CD4-positive, alpha-beta T cell treated with Interleukin-10 for 1 hour (primary cell): ENCODE results near the gene DUSP2.
"Not testable (repeated sequence)": the region's sequence is repeated elsewhere in the genome, so short reads cannot be mapped to it uniquely, and the experiment has no call there.

ENCODE experiments used
- DNase-seq: peaks from one replicate; pipeline ENCODE4 v3.0.0-alpha.2; 2020

DUSP2 gene

DNA sequence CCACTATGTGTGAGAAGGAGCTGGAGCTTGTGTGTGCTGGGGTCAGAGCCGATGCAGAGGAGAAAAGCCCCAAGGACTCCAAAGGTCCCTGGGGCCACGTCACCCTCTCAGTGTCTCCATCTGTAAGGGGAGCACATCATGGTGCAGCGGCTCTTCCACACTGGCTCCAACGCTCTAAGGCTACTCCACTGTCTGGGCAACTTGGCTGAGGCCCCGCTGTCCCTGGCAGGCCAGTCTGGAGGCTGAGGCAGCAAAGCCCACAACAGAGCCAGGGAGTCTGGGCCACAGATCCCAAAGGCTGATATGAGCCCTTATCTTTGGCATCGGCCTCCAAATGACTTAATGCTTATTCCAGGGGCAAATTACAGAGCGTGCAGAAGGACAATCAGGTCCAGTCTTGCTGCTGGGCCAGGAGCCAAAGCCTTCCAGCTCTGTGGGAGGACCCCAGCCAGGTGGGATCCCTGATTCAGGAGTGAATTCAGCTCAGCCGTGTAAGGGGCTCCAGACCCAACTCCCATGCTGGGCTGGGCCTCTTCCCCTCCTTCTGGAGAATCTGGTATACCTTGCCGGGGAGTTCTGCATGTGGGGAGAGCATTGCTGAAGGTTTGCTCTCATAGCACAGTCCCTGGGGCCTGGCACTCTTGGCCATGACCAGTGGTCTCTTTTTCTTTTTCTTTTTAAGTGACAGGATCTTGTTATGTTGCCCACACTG is 1.8 kb upstream of the DUSP2 start:
- DNase-seq, result peak; percentile 41

- peak; percentile 91 for DNase-seq
Observed at GRCh38 chr2:96146153-96146880, 1.1 kb upstream of the DUSP2 start.

DNA sequence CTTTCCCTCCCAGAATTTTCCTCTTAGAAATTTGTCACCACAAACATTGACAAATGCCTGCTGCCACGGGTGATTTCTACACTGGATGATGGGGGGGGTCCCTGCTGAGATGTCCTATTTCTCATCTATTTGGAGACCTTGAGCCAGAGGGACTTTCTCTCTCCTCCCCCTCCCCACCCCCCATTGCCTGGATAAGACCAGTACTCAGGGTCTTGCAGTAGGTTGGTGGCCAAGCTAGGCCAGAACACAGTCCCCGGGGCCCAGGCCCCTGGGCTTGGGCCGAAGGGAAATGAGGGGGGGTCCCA is 560 bp upstream of the DUSP2 start:
- no peak for DNase-seq

GRCh38 chr2:96144481-96145035 is 682 bp downstream of the DUSP2 start:
- peak; percentile 51 for DNase-seq

GRCh38 chr2:96143848-96144480 is 1.3 kb downstream of the DUSP2 start:
- DNase-seq, result peak; percentile 49

- DNase-seq, result peak; percentile 52
Observed at GRCh38 chr2:96143231-96143847, 1.9 kb downstream of the DUSP2 start.

DNA sequence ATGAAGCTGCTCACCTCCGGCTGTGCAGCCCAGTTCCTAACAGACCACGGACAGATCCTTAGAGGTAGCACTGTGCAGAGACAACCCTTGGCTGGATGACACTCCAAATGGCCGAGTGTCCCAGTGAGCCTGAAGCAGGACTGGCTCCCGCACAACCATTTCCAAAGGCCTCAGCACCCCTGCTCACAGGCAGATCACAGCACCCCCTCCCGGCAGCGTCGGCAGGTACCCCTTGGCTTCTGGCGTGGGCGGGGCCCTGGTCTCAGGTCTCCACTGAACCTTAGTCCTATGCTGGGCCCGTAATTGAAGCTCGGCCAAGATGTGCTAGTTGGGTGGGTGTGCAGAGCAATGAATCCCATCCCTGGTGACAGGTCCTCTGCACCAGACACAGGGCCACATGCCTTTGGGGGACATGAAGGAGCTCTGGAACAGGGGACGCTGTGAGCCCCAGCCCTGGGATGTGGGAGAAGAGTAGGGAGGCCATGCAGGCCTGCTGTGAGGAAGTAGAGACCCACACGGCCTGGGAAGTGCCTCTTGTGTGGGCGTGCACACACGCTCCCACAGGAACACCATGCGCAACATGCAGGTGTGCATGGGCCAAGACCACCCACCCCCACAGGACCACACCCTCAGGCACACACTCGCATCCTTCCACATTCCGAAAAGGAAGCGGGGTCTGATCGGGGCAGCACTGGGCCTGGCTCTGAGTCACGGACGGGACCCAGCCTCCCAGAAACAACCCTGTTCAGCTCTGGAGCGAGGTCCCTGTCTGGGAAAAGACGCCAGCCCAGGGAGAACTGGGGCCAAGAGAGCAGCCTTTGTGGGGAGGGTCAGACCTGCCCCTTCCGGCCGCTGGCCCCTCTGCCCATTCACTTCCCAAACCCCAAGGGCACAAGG is 2.8 kb downstream of the DUSP2 start:
- peak; percentile 80 for DNase-seq

GRCh38 chr2:96141624-96141967 is 3.6 kb downstream of the DUSP2 start:
- not testable (repeated sequence) for DNase-seq

GRCh38 chr2:96140941-96141623 is 4.2 kb downstream of the DUSP2 start:
- DNase-seq, result peak; percentile 44

GRCh38 chr2:96139181-96139758 is 6.0 kb downstream of the DUSP2 start:
- peak; percentile 24 for DNase-seq

- peak; percentile 76 for DNase-seq
Observed at GRCh38 chr2:96138179-96139145, 6.8 kb downstream of the DUSP2 start, which contains the start of gene ASTL. Gene ASTL (minus strand): TSS chr2:96138502. CDS start chr2:96138436, 66 bp downstream.

DNA sequence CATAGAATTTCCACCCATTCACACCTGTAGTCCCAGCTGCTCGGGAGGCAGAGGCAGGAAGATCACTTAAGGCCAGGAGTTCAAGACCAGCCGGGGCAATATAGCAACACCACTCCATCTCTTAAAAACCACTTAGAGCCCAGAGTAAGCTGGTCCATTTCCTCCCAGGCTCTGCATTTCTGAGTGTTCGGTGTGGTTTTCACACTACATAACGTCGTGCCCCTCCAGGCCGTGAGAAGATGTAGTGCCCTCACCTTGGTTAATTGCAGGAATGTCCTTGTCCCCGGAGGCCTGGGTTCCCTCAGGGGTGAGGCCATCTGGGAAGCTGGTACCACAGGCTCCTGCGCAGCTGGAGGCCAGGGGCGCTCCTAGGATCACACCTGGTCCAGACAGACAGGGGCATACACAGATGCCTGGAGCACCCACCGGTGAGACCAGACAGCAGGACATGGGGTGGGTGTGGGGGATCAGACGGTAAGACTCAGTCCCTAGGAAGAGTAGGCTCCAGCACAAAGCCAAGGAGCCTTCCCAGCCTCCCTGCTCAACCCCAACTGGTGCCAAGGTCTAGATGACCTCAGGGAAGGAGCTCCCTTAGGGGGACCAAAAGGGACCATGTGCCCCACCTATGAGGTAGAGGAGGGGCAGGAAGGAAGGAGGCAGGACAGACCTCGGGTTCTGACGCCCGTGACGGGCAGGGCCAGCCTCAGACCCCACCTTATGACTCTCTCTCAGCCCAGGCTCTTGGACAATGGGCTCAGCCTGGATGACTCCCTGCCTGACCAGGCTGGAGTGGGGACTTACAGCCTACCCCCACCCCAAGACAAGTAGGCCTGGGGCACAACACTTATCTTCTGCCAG is 7.7 kb downstream of the DUSP2 start:
- peak; percentile 33 for DNase-seq

- peak; percentile 28 for DNase-seq
Observed at GRCh38 chr2:96136129-96136720, 9.0 kb downstream of the DUSP2 start.

DNA sequence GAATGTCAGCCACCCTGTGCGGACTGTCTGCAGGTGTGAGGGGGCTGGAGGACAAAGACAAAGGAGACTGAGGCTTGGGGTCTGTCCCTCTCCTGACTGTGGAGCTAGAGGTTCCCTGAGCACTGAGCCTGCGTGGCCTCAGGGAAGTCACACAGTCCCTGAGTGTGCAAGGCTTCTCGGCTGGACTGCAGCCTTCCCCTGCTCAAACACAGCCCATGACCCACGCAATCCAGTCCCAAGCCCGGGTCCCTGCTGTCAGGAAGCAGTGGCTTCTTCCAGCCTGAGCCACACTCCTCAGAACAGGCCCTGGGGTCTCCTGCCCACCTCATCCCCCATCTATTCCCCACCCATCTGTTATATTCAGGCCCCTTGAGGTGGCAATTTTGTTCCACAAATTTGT is 9.6 kb downstream of the DUSP2 start:
- peak; percentile 13 for DNase-seq

GRCh38 chr2:96135171-96135570 is 10.1 kb downstream of the DUSP2 start:
- no peak for DNase-seq

DNA sequence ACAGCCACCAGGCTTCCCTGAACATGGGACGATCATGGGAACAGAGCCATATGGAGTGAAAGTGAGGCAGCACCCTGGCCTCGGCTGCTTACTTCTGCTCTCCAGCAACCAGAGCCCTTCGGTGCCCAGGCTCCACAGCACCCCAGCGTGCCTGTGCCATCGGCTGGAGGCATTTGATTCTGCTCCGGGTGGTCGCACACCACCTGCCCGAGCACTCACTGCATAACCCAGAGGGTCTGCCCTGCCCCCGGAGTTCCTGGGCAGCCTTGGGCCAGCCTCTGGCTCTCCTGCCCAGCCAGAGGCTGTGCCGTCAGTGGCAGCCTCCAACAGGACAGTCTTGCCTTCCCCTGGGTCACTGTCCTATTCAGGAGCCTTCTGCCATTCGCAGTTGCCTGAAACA is 10.8 kb downstream of the DUSP2 start:
- DNase-seq, result no peak

DNA sequence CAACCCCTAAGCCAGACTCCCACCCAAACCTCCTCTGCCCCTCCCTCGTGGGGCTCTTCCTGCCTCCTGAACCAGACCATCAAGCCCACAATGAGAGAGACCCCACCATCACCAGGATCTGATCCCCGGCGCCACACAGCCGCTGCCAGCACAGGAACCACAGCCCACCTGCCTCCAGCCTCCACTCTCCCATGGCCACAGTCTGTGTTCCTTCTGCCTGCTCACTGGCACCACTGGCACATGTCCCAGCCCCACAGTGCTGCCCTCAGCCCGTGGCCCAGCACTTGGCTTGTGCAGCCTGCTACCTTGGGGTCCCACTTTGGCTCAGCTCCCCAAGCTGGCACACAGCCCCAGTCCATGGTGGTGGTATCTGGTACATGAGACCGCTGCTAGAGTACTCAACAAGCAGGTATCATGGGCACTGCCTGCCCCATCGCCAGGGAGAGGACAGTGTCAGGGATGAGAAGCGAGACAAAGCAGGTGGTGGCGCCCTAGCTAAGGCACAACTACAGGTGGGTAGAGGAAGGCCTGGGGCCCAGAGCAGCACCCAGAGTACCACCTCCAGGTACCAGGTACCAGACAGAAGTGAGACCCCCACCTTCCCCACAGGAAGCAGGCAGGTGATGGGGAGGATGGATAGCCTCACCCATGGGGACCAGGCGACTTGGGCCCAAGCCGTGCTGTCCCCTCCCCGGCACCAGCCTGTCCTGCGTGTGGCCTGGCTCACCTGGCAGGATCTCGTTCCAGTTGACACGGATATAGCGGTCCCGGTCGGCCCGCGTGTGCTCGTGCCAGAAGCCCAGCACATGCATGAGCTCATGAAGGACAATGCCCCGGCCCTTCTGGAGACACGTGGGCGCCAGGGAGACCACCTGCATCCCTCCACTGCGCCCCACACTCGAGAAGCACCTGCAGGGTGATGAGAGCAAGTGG is 13.2 kb downstream of the DUSP2 start:
- peak; percentile 16 for DNase-seq
